SK-N-SH (cell line): ENCODE measurements around the gene PMS2. TPM values are rescaled to one million over a fixed set of nuclear protein-coding genes. Genes with fewer than 3 reads are reported as not detected.

Experiments
- CTCF ChIA-PET: fragments of 300-600, 350-600 bp; formaldehyde crosslinking; extraction: SDS; loops from one replicate; lab custom pipeline; 2021; lab: Yijun Ruan, JAX
- POLR2A ChIA-PET: fragments of 350-600 bp; sonication (Branson Sonifier 250); formaldehyde crosslinking; extraction: SDS; loops from one replicate; lab custom pipeline; 2020; ENCODE audit warnings: antibody characterized with exemption, inconsistent platforms; lab: Yijun Ruan, JAX
- DNase-seq: peaks from one replicate; pipeline ENCODE4 v3.0.0; 2012
- H2AFZ ChIP-seq: fragments of 200-600 bp; sonication (generic); 2 replicates; pipeline ENCODE4 v1.8.1; 2016; ENCODE audit warnings: antibody characterized with exemption, mild to moderate bottlenecking, low read depth
- H3F3A ChIP-seq: fragments of 200-600 bp; sonication (generic); replicated peaks from 2 replicates; pipeline ENCODE3; 2016; ENCODE audit warnings: antibody characterized with exemption, mild to moderate bottlenecking; ENCODE audit not compliant: insufficient read depth
- H3K27ac ChIP-seq, 2 experiments: fragments of 200-500 bp in 1 of 2; fragments of 200-600 bp in 1 of 2; sonication (Bioruptor generic) in 1 of 2; sonication (generic), shearing (Covaris generic) in 1 of 2; 2 replicates each; pipeline versions ENCODE4 v1.5.1 to v1.6.1; 2014 to 2016; ENCODE audit warnings: low read depth in 2 of 2, inconsistent platforms in 1 of 2, low read length in 1 of 2, mild to moderate bottlenecking in 1 of 2, mixed read lengths in 1 of 2
- H3K27me3 ChIP-seq: fragments of 200-600 bp; sonication (generic), shearing (Covaris generic); 2 replicates; pipeline ENCODE4 v1.6.1; 2016; ENCODE audit warnings: mixed run types; ENCODE audit not compliant: insufficient read depth
- H3K36me3 ChIP-seq, 2 experiments: fragments of 200-500 bp in 1 of 2; fragments of 200-600 bp in 1 of 2; sonication (Bioruptor generic) in 1 of 2; sonication (generic) in 1 of 2; replicated peaks in 1 of 2; 2 replicates each; pipeline versions ENCODE3 to v1.5.1; 2014 to 2016; ENCODE audit warnings: low read length in 1 of 2, mild to moderate bottlenecking in 1 of 2; ENCODE audit not compliant: insufficient read depth in 2 of 2, control insufficient read depth in 1 of 2
- H3K4me1 ChIP-seq, 2 experiments: fragments of 200-500 bp in 1 of 2; fragments of 200-600 bp in 1 of 2; sonication (Bioruptor generic) in 1 of 2; sonication (generic), shearing (Covaris generic) in 1 of 2; 2 replicates each; pipeline versions ENCODE4 v1.5.1 to v1.6.1; 2014 to 2016; ENCODE audit warnings: low read depth in 1 of 2, low read length in 1 of 2, mixed run types in 1 of 2; ENCODE audit not compliant: insufficient read depth in 2 of 2, control insufficient read depth in 1 of 2
- H3K4me2 ChIP-seq: fragments of 200-600 bp; sonication (generic), shearing (Covaris generic); 2 replicates; pipeline ENCODE4 v1.6.1; 2017; ENCODE audit warnings: mixed run types
- H3K4me3 ChIP-seq, 2 experiments: fragments of 200-500 bp in 1 of 2; fragments of 200-600 bp in 1 of 2; sonication (Bioruptor generic) in 1 of 2; sonication (generic), shearing (Covaris generic) in 1 of 2; 2 replicates each; pipeline versions ENCODE4 v1.5.1 to v1.8.1; 2014 to 2016; ENCODE audit warnings: low read depth in 2 of 2, inconsistent platforms in 1 of 2, low read length in 1 of 2, mild to moderate bottlenecking in 1 of 2, mixed read lengths in 1 of 2, moderate library complexity in 1 of 2
- H3K79me2 ChIP-seq: fragments of 200-600 bp; sonication (generic); 2 replicates; pipeline ENCODE4 v1.8.1; 2017; ENCODE audit warnings: mild to moderate bottlenecking; ENCODE audit not compliant: insufficient read depth
- H3K9ac ChIP-seq: fragments of 200-600 bp; sonication (generic); 2 replicates; pipeline ENCODE4 v1.6.1; 2017; ENCODE audit warnings: mixed run types
- H3K9me2 ChIP-seq: fragments of 200-600 bp; sonication (generic); 2 replicates; pipeline ENCODE4 v1.6.1; 2017; ENCODE audit warnings: mixed run types
- H3K9me3 ChIP-seq: fragments of 200-600 bp; sonication (generic); 2 replicates; pipeline ENCODE4 v1.6.1; 2017; ENCODE audit warnings: mixed run types, mild to moderate bottlenecking, moderate library complexity
- H4K20me1 ChIP-seq: fragments of 200-600 bp; sonication (generic); 2 replicates; pipeline ENCODE4 v1.6.1; 2017; ENCODE audit warnings: mild to moderate bottlenecking, mixed run types; ENCODE audit not compliant: insufficient read depth
- CHD2 ChIP-seq: fragments of 150-350 bp; IDR thresholded peaks from 2 replicates; pipeline ENCODE4 v1.6.1; 2018; ENCODE audit warnings: low read length; ENCODE audit not compliant: partially characterized antibody
- EZH2phosphoT487 ChIP-seq: fragments of 200-600 bp; sonication (generic); IDR thresholded peaks from 2 replicates; pipeline ENCODE4 v1.6.1; 2017; ENCODE audit warnings: low read depth, mixed run types, mild to moderate bottlenecking, antibody characterized with exemption, moderate library complexity, borderline replicate concordance
- FOXJ3 ChIP-seq: sonication (generic); formaldehyde crosslinking; IDR thresholded peaks from 2 replicates; pipeline ENCODE4 v1.5.1; 2020; ENCODE audit warnings: mild to moderate bottlenecking, missing genetic modification reagents
- GABPA ChIP-seq: IDR thresholded peaks from 2 replicates; pipeline ENCODE4 v1.4.0; 2012; ENCODE audit warnings: low read depth, mild to moderate bottlenecking
- MAX ChIP-seq: IDR thresholded peaks from 2 replicates; pipeline ENCODE4 v1.4.0; 2012; ENCODE audit warnings: low read depth
- MXI1 ChIP-seq: IDR thresholded peaks from 2 replicates; pipeline ENCODE4 v1.6.1; 2012; ENCODE audit warnings: mild to moderate bottlenecking, low read depth, low read length, improper control_type of control experiment
- NFIC ChIP-seq: IDR thresholded peaks from 2 replicates; pipeline ENCODE4 v1.4.0; 2012; ENCODE audit warnings: borderline replicate concordance
- NRF1 ChIP-seq: IDR thresholded peaks from 2 replicates; pipeline ENCODE4 v1.6.1; 2012; ENCODE audit warnings: low read depth, mild to moderate bottlenecking, low read length
- PBX3 ChIP-seq: IDR thresholded peaks from 2 replicates; pipeline ENCODE4; 2012
- RAD21 ChIP-seq: IDR thresholded peaks from 2 replicates; pipeline ENCODE4 v1.6.1; 2012; ENCODE audit warnings: mild to moderate bottlenecking, low read length
- RCOR1 ChIP-seq: fragments of 150-350 bp; IDR thresholded peaks from 2 replicates; pipeline ENCODE4 v1.6.1; 2017; ENCODE audit warnings: antibody characterized with exemption, low read length
- RXRA ChIP-seq: IDR thresholded peaks from 2 replicates; pipeline ENCODE4 v1.4.0; 2012; ENCODE audit warnings: low read depth, mild to moderate bottlenecking, borderline replicate concordance
- TAF1 ChIP-seq: IDR thresholded peaks from 2 replicates; pipeline ENCODE4 v1.6.1; 2012; ENCODE audit warnings: low read depth, mild to moderate bottlenecking, low read length, moderate library complexity, borderline replicate concordance
- YY1 ChIP-seq: IDR thresholded peaks from 2 replicates; pipeline ENCODE4 v1.4.0; 2012; ENCODE audit warnings: low read depth, mild to moderate bottlenecking
- WGBS: methylation state at CpG from one replicate; pipeline ENCODE4 v1.1.6; 2017; ENCODE audit warnings: low lambda C conversion rate; 5-methylcytosine and 5-hydroxymethylcytosine counted together
- polyA plus RNA-seq, 3 experiments: library from polyadenylated mRNA; depleted of rRNA; stranded (reverse); fragments of >200 nt; gene quantifications; 2 replicates each; pipeline ENCODE4 v1.2.3, GENCODE V29; 2012

Gene PMS2
- polyA plus RNA-seq, 1 of the 3 experiments (the other 2 are of a cell fraction) = 9.6 TPM

GRCh38 chr7:6016653-6016966 lies 7.8 kb upstream of the PMS2 start (continued):
- no peak for TF ChIP-seq GABPA

- peaks cover 65% of the 10 kb centered on the region for H3K79me2 ChIP-seq
- 85% methylated on average over 8 of the region's 8 CpGs for whole genome bisulfite sequencing
- H2AFZ ChIP-seq = no peak overlapping the region
- peak overlapping the region; percentile 28; the same call in 1 of the 2 replicates for H3K4me2 ChIP-seq
- H3K9ac ChIP-seq = no peak overlapping the region
- H3K27me3 ChIP-seq = no peaks in the 10 kb centered on the region
- H3K36me3 ChIP-seq = peaks cover 37 to 76% of the 10 kb centered on the region in 2 experiments
- ChIA-PET POLR2A (interaction anchor here (0.9 kb wide), 1 partner anchor 8 kb away, joined by 3 read pairs; no protein-coding TSS in a partner anchor), CTCF (interaction anchor here (0.9 to 2.0 kb wide), 4 partner anchors 11 to 333 kb away, joined by 3 to 8 read pairs (median 4); no protein-coding TSS in a partner anchor)
- no peaks in the 10 kb centered on the region for H3K9me3 ChIP-seq
- no peaks in the 10 kb centered on the region for H4K20me1 ChIP-seq
- H3K4me1 ChIP-seq = peaks cover 0 to 14% of the 10 kb centered on the region in 2 experiments; a peak in 3 of 4 replicates
- no peak overlapping the region for H3K4me3 ChIP-seq
- TF ChIP-seq RXRA = no peak
- TF ChIP-seq RCOR1 = no peak
- no peak for TF ChIP-seq YY1
- TF ChIP-seq EZH2phosphoT487 = no peak
- TF ChIP-seq RAD21 = no peak
- no peak for TF ChIP-seq MXI1
- no peak for TF ChIP-seq MAX
- no peak for TF ChIP-seq PBX3
- TF ChIP-seq NFIC = no peak
- TF ChIP-seq FOXJ3 (CRISPR knock-in tag) = no peak
- DNase-seq = no peak
- H3K9me2 ChIP-seq = no peaks in the 10 kb centered on the region
- H3K27ac ChIP-seq = peak overlapping the region in 1 of 2 experiments; percentile 73; a peak in 2 of 4 replicates
- peaks cover 4% of the 10 kb centered on the region for H3F3A ChIP-seq
These were observed 7.2 kb upstream of the PMS2 start for GRCh38 chr7:6015917-6016652.

- no peaks in the 10 kb centered on the region for H4K20me1 ChIP-seq
- no peak for TF ChIP-seq NRF1
- no peak for TF ChIP-seq TAF1
- no peak for TF ChIP-seq CHD2
- peaks cover 84% of the 10 kb centered on the region for H3K79me2 ChIP-seq
- H3K27ac ChIP-seq = no peak overlapping the region
- no peak overlapping the region for H3K4me2 ChIP-seq
- H3K36me3 ChIP-seq = peaks cover 20 to 48% of the 10 kb centered on the region in 2 experiments
- H2AFZ ChIP-seq = no peak overlapping the region
- H3K27me3 ChIP-seq = no peaks in the 10 kb centered on the region
- POLR2A ChIA-PET = interaction anchor here (0.6 kb wide), 1 partner anchor 247 kb away, joined by 4 read pairs; no protein-coding TSS in a partner anchor
- H3K4me3 ChIP-seq = no peak overlapping the region
- CTCF ChIA-PET = interaction anchor here (0.6 to 1.8 kb wide), 3 partner anchors 15 to 337 kb away, joined by 3 to 4 read pairs (median 3); no protein-coding TSS in a partner anchor
- H3K9me3 ChIP-seq = no peaks in the 10 kb centered on the region
- no peak overlapping the region for H3K9ac ChIP-seq
- peaks cover 3 to 22% of the 10 kb centered on the region in 2 experiments; a peak in 3 of 4 replicates for H3K4me1 ChIP-seq
- 87% methylated on average over 14 of the region's 14 CpGs for WGBS
- H3F3A ChIP-seq = peaks cover 4% of the 10 kb centered on the region
- DNase-seq = no peak
- no peaks in the 10 kb centered on the region for H3K9me2 ChIP-seq
These were observed 3.7 kb upstream of the PMS2 start for GRCh38 chr7:6012355-6013104.
